OCI-LY1 (cell line): ENCODE results near the gene PALD1.
A peak's percentile ranks its signal among the peaks of the same experiment; 100 is the strongest.

Source experiments
- H2AFZ ChIP-seq: fragments of 200-600 bp; sonication (generic), shearing (Covaris generic); 2 replicates; pipeline ENCODE4 v1.6.0; 2014; ENCODE audit warnings: antibody characterized with exemption, mild to moderate bottlenecking, low read length
- H3F3A ChIP-seq: fragments of 200-600 bp; sonication (generic), shearing (Covaris generic); 2 replicates; pipeline ENCODE4 v1.6.0; 2014; ENCODE audit warnings: mild to moderate bottlenecking, antibody characterized with exemption, low read length, moderate library complexity; ENCODE audit not compliant: insufficient read depth
- H3K27ac ChIP-seq: fragments of 200-600 bp; sonication (generic); 2 replicates; pipeline ENCODE4 v1.5.1; 2014; ENCODE audit warnings: low read length, mixed run types, mild to moderate bottlenecking, low read depth; ENCODE audit not compliant: poor library complexity, severe bottlenecking
- H3K27me3 ChIP-seq: fragments of 200-600 bp; sonication (generic); 2 replicates; pipeline ENCODE4 v1.6.0; 2014; ENCODE audit warnings: antibody characterized with exemption, mild to moderate bottlenecking, low read length, moderate library complexity; ENCODE audit not compliant: insufficient read depth
- H3K36me3 ChIP-seq: fragments of 200-600 bp; sonication (generic); 2 replicates; pipeline ENCODE4 v1.6.1; 2014; ENCODE audit warnings: mild to moderate bottlenecking, antibody characterized with exemption, low read length, moderate library complexity, mixed read lengths; ENCODE audit not compliant: insufficient read depth
- H3K4me1 ChIP-seq: fragments of 200-600 bp; sonication (generic); 2 replicates; pipeline ENCODE4 v1.5.1; 2014; ENCODE audit warnings: mild to moderate bottlenecking, low read length, moderate library complexity; ENCODE audit not compliant: insufficient read depth, severe bottlenecking
- H3K4me2 ChIP-seq: fragments of 200-600 bp; sonication (generic), shearing (Covaris generic); 2 replicates; pipeline ENCODE4 v1.6.1; 2014; ENCODE audit warnings: low read length
- H3K4me3 ChIP-seq: fragments of 200-600 bp; sonication (generic); 2 replicates; pipeline ENCODE4 v1.5.1; 2014; ENCODE audit warnings: low read length, low read depth, mild to moderate bottlenecking, mixed read lengths; ENCODE audit not compliant: poor library complexity, severe bottlenecking
- H3K79me2 ChIP-seq: fragments of 200-600 bp; shearing (Covaris generic); 2 replicates; pipeline ENCODE4 v1.6.1; 2016; ENCODE audit warnings: mixed run types, low read length, mixed read lengths; ENCODE audit not compliant: insufficient read depth
- H3K9ac ChIP-seq: fragments of 200-600 bp; sonication (generic), shearing (Covaris generic); 2 replicates; pipeline ENCODE4 v1.6.1; 2014; ENCODE audit warnings: mild to moderate bottlenecking, low read length, mixed read lengths
- H3K9me2 ChIP-seq: fragments of 200-600 bp; sonication (generic), shearing (Covaris generic); 2 replicates; pipeline ENCODE4 v1.6.1; 2014; ENCODE audit warnings: low read depth, mild to moderate bottlenecking, low read length, mixed read lengths
- H3K9me3 ChIP-seq: fragments of 200-600 bp; shearing (Covaris generic); 2 replicates; pipeline ENCODE4 v1.6.1; 2014; ENCODE audit warnings: low read length, mixed read lengths
- H4K20me1 ChIP-seq: fragments of 200-600 bp; sonication (generic), shearing (Covaris generic); 2 replicates; pipeline ENCODE4 v1.6.0; 2016; ENCODE audit warnings: mild to moderate bottlenecking, low read length; ENCODE audit not compliant: insufficient read depth
- CTCF ChIP-seq: fragments of 200-600 bp; sonication (generic), shearing (Covaris generic); IDR thresholded peaks from 2 replicates; pipeline ENCODE4 v1.5.1; 2017; ENCODE audit warnings: mild to moderate bottlenecking, antibody characterized with exemption, low read length, moderate library complexity, mixed read lengths
- EZH2 ChIP-seq: fragments of 200-600 bp; sonication (generic), shearing (Covaris generic); IDR thresholded peaks from 2 replicates; pipeline ENCODE4 v1.8.0; 2017; ENCODE audit warnings: borderline replicate concordance, mixed run types, mild to moderate bottlenecking, antibody characterized with exemption, low read length, moderate library complexity, mixed read lengths

Gene PALD1

GRCh38 chr10:70549962-70550458 is 71.4 kb downstream of the PALD1 start:
- no peak overlapping the region for H3K9ac ChIP-seq

GRCh38 chr10:70550459-70550858 is 71.9 kb downstream of the PALD1 start:
- peaks cover 74% of the 10 kb centered on the region for H3K36me3 ChIP-seq
- no peak overlapping the region for H3K4me3 ChIP-seq
- no peaks in the 10 kb centered on the region for H3K27me3 ChIP-seq
- H3K4me1 ChIP-seq: peaks cover 12% of the 10 kb centered on the region
- no peak overlapping the region for H2AFZ ChIP-seq
- H3K9me2 ChIP-seq: no peaks in the 10 kb centered on the region
- no peaks in the 10 kb centered on the region for H3F3A ChIP-seq
- H3K9ac ChIP-seq: no peak overlapping the region
- TF ChIP-seq CTCF: no peak
- TF ChIP-seq EZH2: no peak
- H3K27ac ChIP-seq: no peak overlapping the region
- no peaks in the 10 kb centered on the region for H4K20me1 ChIP-seq
- no peak overlapping the region for H3K4me2 ChIP-seq
- H3K79me2 ChIP-seq: no peaks in the 10 kb centered on the region
- no peaks in the 10 kb centered on the region for H3K9me3 ChIP-seq

More at GRCh38 chr10:70549962-70550458, 71.4 kb downstream of the PALD1 start:
- no peaks in the 10 kb centered on the region for H3F3A ChIP-seq
- H2AFZ ChIP-seq: no peak overlapping the region
- H3K79me2 ChIP-seq: no peaks in the 10 kb centered on the region
- H3K36me3 ChIP-seq: peaks cover 72% of the 10 kb centered on the region
- no peak overlapping the region for H3K27ac ChIP-seq
- H3K4me2 ChIP-seq: no peak overlapping the region
- H3K9me2 ChIP-seq: no peaks in the 10 kb centered on the region
- peaks cover 15% of the 10 kb centered on the region for H3K4me1 ChIP-seq
- H3K27me3 ChIP-seq: no peaks in the 10 kb centered on the region
- no peak for TF ChIP-seq EZH2
- TF ChIP-seq CTCF: peak; percentile 87
- no peaks in the 10 kb centered on the region for H4K20me1 ChIP-seq
- H3K9me3 ChIP-seq: no peaks in the 10 kb centered on the region
- no peak overlapping the region for H3K4me3 ChIP-seq

- no peak overlapping the region for H3K27ac ChIP-seq
- H3K4me2 ChIP-seq: no peak overlapping the region
- TF ChIP-seq CTCF: no peak
- no peak for TF ChIP-seq EZH2
- H3K9me3 ChIP-seq: no peaks in the 10 kb centered on the region
- peaks cover 12% of the 10 kb centered on the region for H3K4me1 ChIP-seq
- no peaks in the 10 kb centered on the region for H3K27me3 ChIP-seq
- no peaks in the 10 kb centered on the region for H4K20me1 ChIP-seq
- H3F3A ChIP-seq: no peaks in the 10 kb centered on the region
- H3K9ac ChIP-seq: no peak overlapping the region
- no peak overlapping the region for H3K4me3 ChIP-seq
- H3K79me2 ChIP-seq: no peaks in the 10 kb centered on the region
- no peaks in the 10 kb centered on the region for H3K9me2 ChIP-seq
- H3K36me3 ChIP-seq: peaks cover 71% of the 10 kb centered on the region
- H2AFZ ChIP-seq: no peak overlapping the region
Measured at GRCh38 chr10:70551466-70551865, 72.9 kb downstream of the PALD1 start.
